ENCODE results near the gene LYPLA2. TPM values are rescaled to one million over a fixed set of nuclear protein-coding genes. Genes with fewer than 3 reads are reported as not detected.

LYPLA2 gene
- total RNA-seq, 3 donors from 2014 or later = 31.8 to 52.8 (median 49.5) TPM

DNA sequence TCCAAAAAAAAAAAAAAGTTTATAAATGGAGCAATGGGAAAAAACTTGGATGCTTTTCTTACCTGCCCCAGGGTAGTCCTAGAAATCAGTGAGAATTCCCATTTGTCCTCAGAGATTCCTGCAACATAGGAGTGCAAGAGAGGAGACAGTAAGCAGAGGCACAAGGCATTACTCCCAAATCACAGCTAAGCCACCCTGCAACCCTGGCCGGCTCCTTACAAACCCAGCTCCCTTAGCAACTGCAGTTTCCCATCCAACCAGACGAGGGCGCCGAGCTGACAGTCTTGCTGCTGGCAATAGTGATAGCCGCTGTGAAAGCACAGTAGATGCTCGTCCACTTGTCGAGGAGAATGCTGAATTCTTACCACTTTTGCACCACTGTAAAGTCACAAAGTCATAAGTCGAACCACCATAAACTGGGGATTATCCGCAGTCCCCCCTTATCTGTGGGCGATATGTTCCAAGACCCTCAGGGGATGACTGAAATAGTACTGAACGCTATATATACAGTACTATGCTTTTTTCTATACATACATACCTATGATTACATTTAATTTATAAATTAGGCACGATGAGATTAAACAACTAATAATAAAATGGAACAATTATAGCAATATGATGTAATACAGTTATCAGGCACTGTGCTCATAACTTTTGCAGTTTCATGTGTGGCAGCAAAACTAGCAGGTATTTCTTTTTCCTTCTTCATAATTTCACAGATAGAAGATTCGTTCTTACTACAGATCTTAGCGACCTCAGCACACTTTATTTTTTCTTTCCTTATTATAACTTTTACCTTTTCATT, 18.7 kb upstream of the LYPLA2 start:
- H3K36me3 ChIP-seq = no peaks in the 10 kb centered on the region
- no peaks in the 10 kb centered on the region for H3K4me1 ChIP-seq
- H3K27ac ChIP-seq = no peak overlapping the region
- no peak overlapping the region for H3K4me3 ChIP-seq
- no peaks in the 10 kb centered on the region for H3K27me3 ChIP-seq
- intact Hi-C loops (cut with DNase I; ENCODE audit: low total_unique reads) = no loop called here
- no peaks in the 10 kb centered on the region for H3K9me3 ChIP-seq
- DNase-seq (ENCODE audit: low spot score in 2 of 2) = peak; percentile 78 to 89
- TF ChIP-seq CTCF (IDR thresholded peaks at IDR 0.05) = peak; percentile 59 to 87 (median 85)
- no peak for TF ChIP-seq POLR2A (IDR thresholded peaks at IDR 0.05)

- DNase-seq (ENCODE audit: low spot score in 2 of 2) = no peak
- intact Hi-C loops (cut with DNase I; ENCODE audit: low total_unique reads) = no loop called here
Observed at GRCh38 chr1:23772854-23773242, 18.1 kb upstream of the LYPLA2 start.

DNA sequence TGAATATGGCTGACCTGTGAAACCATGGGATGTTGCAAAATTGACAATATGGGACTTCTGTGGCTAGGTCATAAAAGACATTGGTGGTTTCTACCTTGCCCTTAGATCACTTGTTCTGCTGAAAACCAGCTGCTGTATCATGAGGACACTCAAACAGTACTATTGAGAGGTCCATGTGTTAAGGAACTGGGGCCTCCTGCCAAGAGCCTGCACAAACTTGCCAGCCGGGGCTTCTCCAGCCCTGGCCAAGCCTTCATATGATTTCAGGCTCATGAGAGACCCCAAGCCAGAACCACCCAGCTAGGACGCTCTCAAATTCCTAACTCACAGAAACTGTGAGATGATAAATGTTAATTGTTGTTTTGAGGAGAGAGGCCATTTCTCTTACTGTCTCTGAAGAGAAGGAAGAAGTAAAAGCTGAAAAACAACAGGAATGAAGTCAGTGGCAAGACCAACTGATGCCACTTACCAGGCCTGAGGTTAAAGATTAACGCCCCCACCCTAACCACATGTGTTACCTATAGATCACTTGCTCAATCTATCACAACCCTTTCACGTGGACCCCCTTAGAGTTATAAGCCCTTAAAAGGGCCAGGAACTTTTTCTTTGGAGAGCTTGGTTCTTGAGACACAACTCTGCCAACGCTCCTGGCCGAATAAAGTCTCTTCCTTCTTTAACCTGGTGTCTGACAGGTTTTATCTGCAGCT, 16.6 kb upstream of the LYPLA2 start:
- no peaks in the 10 kb centered on the region for H3K9me3 ChIP-seq
- H3K4me3 ChIP-seq = no peak overlapping the region
- H3K27me3 ChIP-seq = no peaks in the 10 kb centered on the region
- peaks cover 2 to 5% of the 10 kb centered on the region in 2 donors for H3K4me1 ChIP-seq
- no peak overlapping the region for H3K27ac ChIP-seq
- intact Hi-C loops (cut with DNase I; ENCODE audit: low total_unique reads) = no loop called here
- no peak for DNase-seq (ENCODE audit: low spot score in 2 of 2)
- H3K36me3 ChIP-seq = no peaks in the 10 kb centered on the region
- TF ChIP-seq CTCF (IDR thresholded peaks at IDR 0.05) (no peak), POLR2AphosphoS5 (IDR thresholded peaks at IDR 0.05) (no peak), POLR2A (IDR thresholded peaks at IDR 0.05) (no peak)

More at GRCh38 chr1:23772854-23773242, 18.1 kb upstream of the LYPLA2 start:
- H3K27ac ChIP-seq = no peak overlapping the region
- no peaks in the 10 kb centered on the region for H3K36me3 ChIP-seq
- TF ChIP-seq POLR2AphosphoS5 (IDR thresholded peaks at IDR 0.05) = no peak
- TF ChIP-seq CTCF (IDR thresholded peaks at IDR 0.05) = no peak
- TF ChIP-seq POLR2A (IDR thresholded peaks at IDR 0.05) = no peak
- no peaks in the 10 kb centered on the region for H3K27me3 ChIP-seq
- no peaks in the 10 kb centered on the region for H3K4me1 ChIP-seq
- no peaks in the 10 kb centered on the region for H3K9me3 ChIP-seq
- H3K4me3 ChIP-seq = no peak overlapping the region

- DNase-seq (ENCODE audit: low spot score in 2 of 2) = no peak
- intact Hi-C loops (cut with DNase I; ENCODE audit: low total_unique reads) = no loop called here
- Histone ChIP-seq H3K9me3 (no peaks in the 10 kb centered on the region), H3K27ac (no peak overlapping the region), H3K4me1 (peaks cover 3 to 12% of the 10 kb centered on the region in 2 donors), H3K36me3 (no peaks in the 10 kb centered on the region), H3K27me3 (no peaks in the 10 kb centered on the region), H3K4me3 (no peak overlapping the region)
- TF ChIP-seq POLR2AphosphoS5 (IDR thresholded peaks at IDR 0.05) (no peak), POLR2A (IDR thresholded peaks at IDR 0.05) (no peak), CTCF (IDR thresholded peaks at IDR 0.05) (no peak)
Observed at GRCh38 chr1:23776217-23776616, 14.7 kb upstream of the LYPLA2 start.
